Caco-2 (cell line): Measurements from ENCODE around the gene SLC9A7. TPM values are rescaled to one million over a fixed set of nuclear protein-coding genes. Genes with fewer than 3 reads are reported as not detected.

ENCODE experiments used
- BruUV-seq: library from RNA; stranded (reverse); fragments of 400-500 nt; replicated peaks from 2 replicates; lab custom pipeline; 2021; lab: Mats Ljungman, UMichigan
- CTCF ChIA-PET: fragments of 300-600 bp; sonication (Branson Sonifier 250); formaldehyde crosslinking; loops from one replicate; lab custom pipeline; 2022; ENCODE audit warnings: antibody characterized with exemption; lab: Charles Lee
- POLR2A ChIA-PET: fragments of 300-600 bp; sonication (Branson Sonifier 250); formaldehyde crosslinking; loops from one replicate; lab custom pipeline; 2022; ENCODE audit warnings: antibody characterized with exemption; lab: Charles Lee
- DNase-seq, 2 experiments: peaks; one replicate each; pipeline versions ENCODE4 v3.0.0 to v3.0.0-alpha.2; 2020 to 2022
- H3K27me3 ChIP-seq: replicated peaks from 2 replicates; pipeline ENCODE4 v1.6.0; 2011; ENCODE audit warnings: low read length; ENCODE audit not compliant: control insufficient read depth, insufficient read depth
- H3K36me3 ChIP-seq: 2 replicates; pipeline ENCODE4 v1.5.1; 2011; ENCODE audit warnings: low read length; ENCODE audit not compliant: control insufficient read depth, insufficient read depth
- H3K4me1 ChIP-seq: fragments of 250-450 bp; sonication (Bioruptor Pico); 2 replicates; pipeline ENCODE4 v1.5.1; 2020; ENCODE audit warnings: mild to moderate bottlenecking
- H3K4me3 ChIP-seq: 2 replicates; pipeline ENCODE4 v1.5.1; 2011; ENCODE audit warnings: low read depth, mild to moderate bottlenecking, control low read depth, low read length
- H3K9me3 ChIP-seq: fragments of 250-450 bp; sonication (Bioruptor Pico); 2 replicates; pipeline ENCODE4 v1.5.1; 2020; ENCODE audit warnings: mild to moderate bottlenecking, moderate library complexity
- H3K27ac Mint-ChIP-seq: one replicate; pipeline ENCODE4 v1.8.0; 2022; ENCODE audit warnings: mixed read lengths; ENCODE audit not compliant: unreplicated experiment
- H3K27me3 Mint-ChIP-seq: one replicate; pipeline ENCODE4 v1.8.0; 2022; ENCODE audit warnings: mixed read lengths; ENCODE audit not compliant: insufficient read depth, unreplicated experiment
- H3K36me3 Mint-ChIP-seq: one replicate; pipeline ENCODE4 v1.8.0; 2022; ENCODE audit warnings: mild to moderate bottlenecking, mixed read lengths; ENCODE audit not compliant: insufficient read depth, unreplicated experiment
- H3K4me1 Mint-ChIP-seq: one replicate; pipeline ENCODE4 v1.8.0; 2022; ENCODE audit warnings: low read depth, mixed read lengths; ENCODE audit not compliant: unreplicated experiment
- H3K4me3 Mint-ChIP-seq: one replicate; pipeline ENCODE4 v1.8.0; 2022; ENCODE audit warnings: mild to moderate bottlenecking, moderate library complexity, mixed read lengths; ENCODE audit not compliant: unreplicated experiment
- H3K9me3 Mint-ChIP-seq: one replicate; pipeline ENCODE4 v1.8.0; 2022; ENCODE audit warnings: mixed read lengths; ENCODE audit not compliant: unreplicated experiment
- CTCF ChIP-seq, 2 experiments: fragments of 200-600 bp in 1 of 2; IDR thresholded peaks; 1 replicate in 1 of 2; 2 replicates in 1 of 2; pipeline versions ENCODE4 v1.5.1 to v1.8.0; 2011 to 2022; ENCODE audit warnings: antibody characterized with exemption in 1 of 2, control low read depth in 1 of 2, inconsistent platforms in 1 of 2, low read depth in 1 of 2, low read length in 1 of 2, mild to moderate bottlenecking in 1 of 2, moderate library complexity in 1 of 2; ENCODE audit not compliant: insufficient read depth in 1 of 2, severe bottlenecking in 1 of 2, unreplicated experiment in 1 of 2
- intact Hi-C: fragments of 100-400 bp; cut with micrococcal nuclease; formaldehyde crosslinking; loops from one replicate; pipeline ENCODE4 v1.10.0; 2022; ENCODE audit not compliant: unreplicated experiment
- total RNA-seq: library from RNA; stranded (reverse); gene quantifications from 2 replicates; pipeline ENCODE4 v1.2.3, GENCODE V29; 2022

The SLC9A7 gene
- total RNA-seq, 1 experiment from 2014 or later = 20.1 TPM

- CTCF ChIA-PET = no interaction called here
- Mint-ChIP-seq H3K9me3 (no peaks in the 10 kb centered on the region), H3K4me3 (no peak overlapping the region), H3K27me3 (no peaks in the 10 kb centered on the region), H3K36me3 (peaks cover 6% of the 10 kb centered on the region), H3K4me1 (no peaks in the 10 kb centered on the region), H3K27ac (no peak overlapping the region)
- no peak overlapping the region for H3K4me3 ChIP-seq
- H3K36me3 ChIP-seq = no peaks in the 10 kb centered on the region; the same call in 1 of the 2 replicates
- no TSS peak for BruUV-seq
- DNase-seq = no peak
- intact Hi-C loops = no loop called here
- H3K4me1 ChIP-seq = no peaks in the 10 kb centered on the region
- POLR2A ChIA-PET = interaction anchor here (0.7 kb wide), 1 partner anchor 8 kb away, joined by 3 read pairs; no protein-coding TSS in a partner anchor
- TF ChIP-seq CTCF (IDR thresholded peaks at IDR 0.05; ENCODE audit: insufficient read depth in 1 of 2, low read depth in 1 of 2, low read length in 1 of 2, severe bottlenecking in 1 of 2, unreplicated experiment in 1 of 2) = no peak
- no peaks in the 10 kb centered on the region for H3K9me3 ChIP-seq
- H3K27me3 ChIP-seq = no peaks in the 10 kb centered on the region
Observed at GRCh38 chrX:46597208-46597607, 161.7 kb downstream of the SLC9A7 start.

GRCh38 chrX:46595084-46595483 is 163.8 kb downstream of the SLC9A7 start:
- Histone ChIP-seq H3K27me3 (no peaks in the 10 kb centered on the region), H3K4me3 (no peak overlapping the region), H3K4me1 (no peaks in the 10 kb centered on the region), H3K36me3 (no peaks in the 10 kb centered on the region), H3K9me3 (no peaks in the 10 kb centered on the region)
- intact Hi-C loops = no loop called here
- no TSS peak for BruUV-seq
- Mint-ChIP-seq H3K4me3 (no peak overlapping the region), H3K27me3 (no peaks in the 10 kb centered on the region), H3K27ac (no peak overlapping the region), H3K4me1 (no peaks in the 10 kb centered on the region), H3K9me3 (no peaks in the 10 kb centered on the region), H3K36me3 (peaks cover 6% of the 10 kb centered on the region)
- no peak for DNase-seq
- ChIA-PET CTCF (no interaction called here), POLR2A (no interaction called here)
- TF ChIP-seq CTCF (IDR thresholded peaks at IDR 0.05; ENCODE audit: insufficient read depth in 1 of 2, low read depth in 1 of 2, low read length in 1 of 2, severe bottlenecking in 1 of 2, unreplicated experiment in 1 of 2) = no peak

- ChIA-PET CTCF (no interaction called here), POLR2A (no interaction called here)
- H3K36me3 ChIP-seq = no peaks in the 10 kb centered on the region
- Mint-ChIP-seq H3K4me3 (no peak overlapping the region), H3K27ac (no peak overlapping the region), H3K4me1 (no peaks in the 10 kb centered on the region), H3K36me3 (no peaks in the 10 kb centered on the region), H3K27me3 (no peaks in the 10 kb centered on the region), H3K9me3 (no peaks in the 10 kb centered on the region)
- H3K4me1 ChIP-seq = no peaks in the 10 kb centered on the region
- H3K27me3 ChIP-seq = no peaks in the 10 kb centered on the region
- intact Hi-C loops = no loop called here
- no TSS peak for BruUV-seq
- no peak for DNase-seq
- H3K9me3 ChIP-seq = no peaks in the 10 kb centered on the region
- no peak for TF ChIP-seq CTCF (IDR thresholded peaks at IDR 0.05; ENCODE audit: insufficient read depth in 1 of 2, low read depth in 1 of 2, low read length in 1 of 2, severe bottlenecking in 1 of 2, unreplicated experiment in 1 of 2)
- no peak overlapping the region for H3K4me3 ChIP-seq
Observed at GRCh38 chrX:46589977-46590723, 168.8 kb downstream of the SLC9A7 start.
